Lower leg skin (tissue), 3 donors: Measurements from ENCODE around the gene TTC33.
A peak's percentile ranks its signal among the peaks of the same experiment; 100 is the strongest.

ENCODE experiments used
- CTCF ChIP-seq, 3 donors: fragments of 450-650 bp; IDR thresholded peaks; one replicate each; pipeline ENCODE4 v1.5.1; 2016; ENCODE audit warnings: antibody characterized with exemption in 3 of 3, mild to moderate bottlenecking in 3 of 3, moderate library complexity in 2 of 3
- POLR2A ChIP-seq, 2 donors: fragments of 450-650 bp; IDR thresholded peaks; one replicate each; pipeline ENCODE4 v1.6.1; 2016 to 2017; ENCODE audit warnings: antibody characterized with exemption in 2 of 2, mild to moderate bottlenecking in 1 of 2, moderate library complexity in 1 of 2

- TF ChIP-seq POLR2A (IDR thresholded peaks at IDR 0.05) (peak in 1 of 2 donors; percentile 35), CTCF (IDR thresholded peaks at IDR 0.05) (no peak)
These were observed 42.4 kb upstream of the TTC33 start, which contains the start of gene PRKAA1 for GRCh38 chr5:40798012-40798800.
